GM10266 (cell line): ENCODE results near the gene SMYD3.

Experiments used
- DNase-seq: peaks from one replicate; pipeline ENCODE4 v3.0.0; 2012; ENCODE audit errors: extremely low spot score
- TF ChIP-seq, protein P1 (sequence below): IDR thresholded peaks from 2 replicates; pipeline ENCODE4 v1.5.1; 2012; ENCODE audit warnings: mild to moderate bottlenecking, low read depth; ENCODE audit not compliant: control insufficient read depth, insufficient read depth; ENCODE audit errors: missing control alignments

Gene SMYD3

DNA sequence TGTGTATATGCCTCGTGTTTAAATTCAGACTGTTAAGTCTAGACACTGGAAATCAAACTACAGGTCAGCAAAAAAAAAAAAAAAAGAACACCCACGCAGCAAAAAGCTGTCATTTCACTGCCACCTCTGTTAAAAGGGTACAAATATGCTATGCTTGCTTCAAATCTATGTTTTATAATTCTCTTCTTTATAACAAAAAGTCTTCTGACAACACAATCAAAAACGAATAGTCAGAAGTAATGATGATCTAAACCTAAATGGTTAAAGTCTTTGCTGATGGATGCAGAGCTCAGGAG lies 438.9 kb downstream of the SMYD3 start:
- DNase-seq = no peak
- TF ChIP-seq, protein P1, sequence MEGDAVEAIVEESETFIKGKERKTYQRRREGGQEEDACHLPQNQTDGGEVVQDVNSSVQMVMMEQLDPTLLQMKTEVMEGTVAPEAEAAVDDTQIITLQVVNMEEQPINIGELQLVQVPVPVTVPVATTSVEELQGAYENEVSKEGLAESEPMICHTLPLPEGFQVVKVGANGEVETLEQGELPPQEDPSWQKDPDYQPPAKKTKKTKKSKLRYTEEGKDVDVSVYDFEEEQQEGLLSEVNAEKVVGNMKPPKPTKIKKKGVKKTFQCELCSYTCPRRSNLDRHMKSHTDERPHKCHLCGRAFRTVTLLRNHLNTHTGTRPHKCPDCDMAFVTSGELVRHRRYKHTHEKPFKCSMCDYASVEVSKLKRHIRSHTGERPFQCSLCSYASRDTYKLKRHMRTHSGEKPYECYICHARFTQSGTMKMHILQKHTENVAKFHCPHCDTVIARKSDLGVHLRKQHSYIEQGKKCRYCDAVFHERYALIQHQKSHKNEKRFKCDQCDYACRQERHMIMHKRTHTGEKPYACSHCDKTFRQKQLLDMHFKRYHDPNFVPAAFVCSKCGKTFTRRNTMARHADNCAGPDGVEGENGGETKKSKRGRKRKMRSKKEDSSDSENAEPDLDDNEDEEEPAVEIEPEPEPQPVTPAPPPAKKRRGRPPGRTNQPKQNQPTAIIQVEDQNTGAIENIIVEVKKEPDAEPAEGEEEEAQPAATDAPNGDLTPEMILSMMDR = no peak

DNA sequence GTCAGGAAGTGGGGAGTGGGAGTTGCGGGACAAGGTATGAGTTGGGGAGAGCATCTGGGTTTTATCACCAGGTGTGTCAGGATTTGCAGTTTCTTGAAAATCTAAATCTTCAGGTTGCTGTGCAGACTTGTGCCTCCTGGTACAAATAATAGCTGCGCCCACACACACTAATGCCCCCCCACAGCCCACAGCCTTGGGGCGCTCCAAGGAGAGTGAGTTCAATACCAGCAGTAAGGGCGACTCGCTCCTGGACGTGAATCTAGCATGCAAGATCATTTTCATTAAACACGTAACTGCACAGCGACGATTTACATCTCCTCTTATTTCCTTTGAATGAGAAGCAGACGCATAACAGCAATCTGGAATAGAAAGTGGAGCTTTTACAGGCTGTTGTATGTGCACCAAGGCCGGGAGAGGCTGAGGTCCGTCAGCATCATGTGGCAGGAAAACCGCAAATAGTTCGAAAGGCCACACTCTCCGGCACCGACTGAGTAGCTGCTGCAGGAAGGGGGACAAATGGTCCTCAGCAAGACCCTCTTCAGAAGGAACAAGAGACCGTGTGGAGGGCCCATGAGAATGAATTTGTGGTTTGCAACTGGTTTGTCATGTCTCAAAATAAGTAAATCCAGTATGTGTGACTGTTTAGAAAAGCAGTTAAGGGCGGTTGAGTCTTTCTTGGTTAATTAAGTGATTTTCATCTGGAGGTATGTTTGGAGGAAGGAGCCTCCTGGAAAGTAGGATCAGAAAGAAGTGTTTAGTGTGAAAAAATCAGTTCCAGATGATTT lies 439.5 kb downstream of the SMYD3 start:
- TF ChIP-seq, protein P1 = no peak
- no peak for DNase-seq

DNA sequence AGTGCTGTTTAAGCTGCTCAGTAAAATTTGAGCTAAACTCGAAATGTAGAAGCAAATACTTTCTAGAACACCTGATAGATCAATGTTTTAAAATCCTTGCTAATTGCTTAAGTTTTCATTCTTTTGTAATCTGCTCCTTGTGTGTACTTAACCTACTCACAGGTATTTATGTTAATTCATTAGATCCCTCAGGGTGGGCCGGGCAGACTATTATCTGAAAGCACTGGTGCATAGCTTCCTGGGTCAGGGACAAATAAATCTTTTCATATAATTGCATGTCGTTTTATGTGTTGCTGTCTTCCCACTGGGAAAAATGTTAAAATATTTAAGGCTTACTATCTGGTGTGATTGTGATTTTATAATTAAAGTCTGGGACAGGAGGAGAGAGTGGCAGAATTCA lies 440.5 kb downstream of the SMYD3 start:
- DNase-seq = no peak
- TF ChIP-seq, protein P1 = no peak

DNA sequence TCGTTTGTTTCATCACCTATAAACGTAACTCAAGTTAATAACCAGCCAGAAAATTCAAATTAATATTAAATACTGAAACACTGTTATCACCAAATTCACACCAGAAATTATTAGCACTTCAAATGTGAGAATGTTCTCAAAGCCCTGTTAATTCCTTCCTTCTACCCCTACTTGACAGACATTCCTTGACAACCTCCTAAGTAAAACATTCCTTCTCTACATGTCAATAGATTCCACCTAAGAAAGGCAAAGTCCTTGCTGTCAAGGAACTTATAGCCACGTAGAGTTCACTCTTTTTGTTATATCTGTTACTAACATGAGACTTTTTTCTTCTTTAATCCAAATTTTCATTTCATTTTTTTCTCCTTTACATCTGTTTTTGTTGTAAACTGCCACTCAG lies 441.5 kb downstream of the SMYD3 start:
- no peak for DNase-seq

DNA sequence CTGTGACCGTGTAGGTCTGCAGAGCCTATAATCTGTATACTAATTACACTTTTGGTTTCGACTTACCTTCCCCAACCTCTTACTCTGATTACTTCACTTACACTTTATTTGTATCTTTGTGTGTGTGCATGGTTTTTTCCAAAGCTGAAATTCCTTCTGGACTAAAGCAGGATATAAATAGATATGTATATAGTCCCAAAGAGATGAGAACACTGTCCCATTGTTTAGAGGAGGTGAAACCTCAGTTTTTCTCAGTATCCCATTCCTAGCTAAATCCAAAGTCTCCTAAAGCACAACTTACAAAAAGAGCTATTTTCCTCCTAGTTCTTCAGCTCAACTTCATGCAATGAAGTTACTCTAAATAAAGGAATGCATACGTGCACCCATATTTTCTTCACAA lies 442.2 kb downstream of the SMYD3 start:
- TF ChIP-seq, protein P1 = no peak

More for the DNA sequence above, 441.5 kb downstream of the SMYD3 start:
- TF ChIP-seq, protein P1 = no peak

DNA sequence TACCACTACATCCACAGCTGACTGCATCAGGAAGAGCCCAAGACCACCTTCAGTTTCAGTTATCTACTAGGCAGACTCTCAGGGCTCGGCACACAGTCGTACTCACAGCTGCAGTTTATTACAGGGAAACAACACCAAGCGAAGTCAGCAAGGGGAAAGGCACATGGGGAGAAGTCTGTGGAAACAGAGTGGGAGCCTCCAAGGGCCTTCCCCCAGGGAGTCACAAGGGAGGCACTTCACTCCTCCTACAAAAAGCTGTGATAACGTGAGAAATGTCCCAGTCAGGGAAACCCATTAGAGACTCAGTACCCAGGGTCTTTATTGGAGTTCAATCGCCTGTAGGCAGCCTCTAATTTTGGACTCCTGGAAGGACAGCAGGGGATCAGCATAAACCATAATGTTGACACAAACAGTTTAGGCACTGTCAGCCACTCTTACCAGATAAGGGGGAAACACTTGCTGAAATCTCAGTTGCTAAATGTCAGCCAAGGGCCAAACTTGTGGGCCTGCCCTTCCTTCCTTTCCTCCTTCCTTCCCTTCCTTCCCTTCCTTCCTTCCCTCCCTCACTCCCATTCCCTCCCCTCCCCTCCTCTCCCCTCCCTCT lies 444.0 kb downstream of the SMYD3 start:
- TF ChIP-seq, protein P1 = no peak

More for the DNA sequence above, 442.2 kb downstream of the SMYD3 start:
- no peak for DNase-seq

DNA sequence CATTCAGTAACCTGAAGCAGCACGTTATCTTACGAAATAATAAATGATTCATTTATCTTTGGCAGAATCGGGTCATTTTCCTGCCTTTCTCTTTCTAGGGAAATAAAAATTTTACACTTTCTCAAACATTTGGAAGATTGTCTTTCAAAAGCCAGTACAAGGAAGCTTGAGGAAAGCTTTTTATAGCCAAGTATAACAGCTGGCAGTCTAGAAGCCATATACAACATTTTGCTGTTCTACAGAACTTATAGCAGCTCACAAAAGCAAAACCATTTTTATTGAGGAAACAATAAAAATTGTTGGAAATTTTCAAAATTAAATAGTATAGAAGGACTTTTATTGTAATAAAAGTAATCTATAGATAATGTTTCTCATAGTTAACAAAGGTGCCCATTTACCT lies 448.6 kb downstream of the SMYD3 start:
- no peak for DNase-seq
- TF ChIP-seq, protein P1 = no peak

More for the DNA sequence above, 444.0 kb downstream of the SMYD3 start:
- no peak for DNase-seq
